Right lobe of liver (tissue), 6 donors: ENCODE measurements around the gene IPO11. TPM values are rescaled to one million over a fixed set of nuclear protein-coding genes. Genes with fewer than 3 reads are reported as not detected.
"Not testable (repeated sequence)": the region's sequence is repeated elsewhere in the genome, so short reads cannot be mapped to it uniquely, and the experiment has no call there.

ENCODE experiments used
- ATAC-seq, 4 donors: fragments of 200-7000 bp; cut with Tn5 transposase; one replicate each; pipeline ENCODE4 v1.9.1; 2020; ENCODE audit warnings: mild to moderate bottlenecking in 4 of 4, moderate library complexity in 4 of 4
- DNase-seq, 3 donors: peaks; one replicate each; pipeline ENCODE4 v3.0.0-alpha.2; 2020
- H3K27ac ChIP-seq, 3 donors: fragments of 200-600 bp; one replicate each; pipeline ENCODE4 v1.8.0; 2022
- H3K27me3 ChIP-seq, 2 donors: fragments of 200-600 bp; one replicate each; pipeline ENCODE4 v1.8.0; 2022
- H3K36me3 ChIP-seq, 4 donors: fragments of 200-600 bp; sonication (generic) in 1 of 4; one replicate each; pipeline versions ENCODE4 v1.5.1 to v1.8.0; 2017 to 2022; ENCODE audit warnings: control low read depth in 1 of 4
- H3K4me1 ChIP-seq, 4 donors: fragments of 200-600 bp; sonication (generic) in 1 of 4; one replicate each; pipeline versions ENCODE4 v1.5.1 to v1.8.0; 2017 to 2022; ENCODE audit warnings: control low read depth in 1 of 4
- H3K4me3 ChIP-seq, 3 donors: fragments of 200-600 bp; one replicate each; pipeline ENCODE4 v1.8.0; 2022
- H3K9me3 ChIP-seq, 4 donors: fragments of 200-600 bp; sonication (generic) in 1 of 4; one replicate each; pipeline versions ENCODE4 v1.5.1 to v1.8.0; 2017 to 2022; ENCODE audit warnings: control low read depth in 1 of 4
- CTCF ChIP-seq, 4 donors: fragments of 200-600 bp in 3 of 4; fragments of 450-650 bp in 1 of 4; IDR thresholded peaks; one replicate each; pipeline versions ENCODE4 v1.5.1 to v1.8.0; 2016 to 2022; ENCODE audit warnings: antibody characterized with exemption in 4 of 4, mild to moderate bottlenecking in 2 of 4
- POLR2A ChIP-seq: fragments of 450-650 bp; IDR thresholded peaks from one replicate; pipeline ENCODE4 v1.6.1; 2017; ENCODE audit warnings: antibody characterized with exemption, mild to moderate bottlenecking
- WGBS: methylation state at CpG from one replicate; pipeline ENCODE4 v1.1.6; 2018; ENCODE audit warnings: low coverage, low lambda C conversion rate; ENCODE audit not compliant: insufficient coverage; ENCODE audit errors: missing lambda C conversion rate; 5-methylcytosine and 5-hydroxymethylcytosine counted together
- intact Hi-C, 2 donors: fragments of 100-400 bp; cut with DNase I; formaldehyde crosslinking; loops; one replicate each; pipeline versions ENCODE4 v1.11.2 to v1.14.1; 2022
- total RNA-seq, 6 experiments: library from RNA; depleted of rRNA in 2 of 6; stranded (reverse); fragments of >200 nt in 2 of 6; fragmentation: NEBNext Ultra II Directional in 3 of 6; extraction: Animal tissue kit (Norgen Biotek cat#: 25700) in 3 of 6; gene quantifications; one replicate each; pipeline versions ENCODE4 v1.1.0 to v1.2.4, GENCODE V29; 2016 to 2023
- donor health status: DM: no; HTN: yes; CAD: no.
- donor health status: DM: no; HTN: no; CAD: no.
- donor health status: DM: no; HTN: no; CAD: no.
- donor health status: DM: no; HTN: yes; CAD: no.
- donor health status: DM: no; HTN: yes; CAD: no.

Gene IPO11
- total RNA-seq, 6 experiments from 2014 or later = 8.3 to 15.7 (median 13.6) TPM

- no peaks in the 10 kb centered on the region for H3K36me3 ChIP-seq
- H3K4me1 ChIP-seq = no peaks in the 10 kb centered on the region
- no peaks in the 10 kb centered on the region for H3K9me3 ChIP-seq
- ATAC-seq (no peak), DNase-seq (no peak)
- intact Hi-C loops = no loop called here
- H3K27me3 ChIP-seq = no peaks in the 10 kb centered on the region
- no peak overlapping the region for H3K4me3 ChIP-seq
- H3K27ac ChIP-seq = no peak overlapping the region
- TF ChIP-seq CTCF (IDR thresholded peaks at IDR 0.05) = no peak
- TF ChIP-seq POLR2A = no peak
- no CpG with 5 or more reads among the region's 1 CpG for WGBS
These were observed 149.3 kb downstream of the IPO11 start for GRCh38 chr5:62561896-62562295.

GRCh38 chr5:62562867-62563266 lies 150.3 kb downstream of the IPO11 start:
- H3K9me3 ChIP-seq = no peaks in the 10 kb centered on the region
- no peak for DNase-seq
- TF ChIP-seq CTCF (IDR thresholded peaks at IDR 0.05) = no peak
- no peak for TF ChIP-seq POLR2A
- H3K27me3 ChIP-seq = no peaks in the 10 kb centered on the region
- no peak overlapping the region for H3K4me3 ChIP-seq
- intact Hi-C loops = no loop called here
- no peaks in the 10 kb centered on the region for H3K4me1 ChIP-seq
- H3K27ac ChIP-seq = no peak overlapping the region
- no peaks in the 10 kb centered on the region for H3K36me3 ChIP-seq
- WGBS = 64% methylated on average over 1 of the region's 1 CpG
- no peak for ATAC-seq

GRCh38 chr5:62564101-62564500 lies 151.5 kb downstream of the IPO11 start:
- Histone ChIP-seq H3K36me3 (no peaks in the 10 kb centered on the region), H3K27ac (no peak overlapping the region), H3K4me1 (no peaks in the 10 kb centered on the region), H3K27me3 (no peaks in the 10 kb centered on the region), H3K9me3 (no peaks in the 10 kb centered on the region), H3K4me3 (no peak overlapping the region)
- 73% methylated on average over 2 of the region's 2 CpGs for WGBS
- ATAC-seq (no peak), DNase-seq (no peak)
- TF ChIP-seq CTCF (IDR thresholded peaks at IDR 0.05) = no peak
- TF ChIP-seq POLR2A = no peak
- intact Hi-C loops = no loop called here

- H3K4me1 ChIP-seq, H3K27me3 ChIP-seq, DNase-seq, intact Hi-C loops, H3K4me3 ChIP-seq, ATAC-seq, H3K36me3 ChIP-seq, H3K27ac ChIP-seq, H3K9me3 ChIP-seq: not testable (repeated sequence)
- 67% methylated on average over 3 of the region's 3 CpGs for WGBS
These were observed 153.2 kb downstream of the IPO11 start for GRCh38 chr5:62565740-62566139.

- no peaks in the 10 kb centered on the region for H3K9me3 ChIP-seq
- H3K27me3 ChIP-seq = no peaks in the 10 kb centered on the region
- intact Hi-C loops = no loop called here
- no peaks in the 10 kb centered on the region for H3K36me3 ChIP-seq
- 89% methylated on average over 4 of the region's 4 CpGs for WGBS
- DNase-seq (no peak), ATAC-seq (no peak)
- no peak overlapping the region for H3K4me3 ChIP-seq
- no peaks in the 10 kb centered on the region for H3K4me1 ChIP-seq
- no peak overlapping the region for H3K27ac ChIP-seq
- TF ChIP-seq POLR2A = no peak
- no peak for TF ChIP-seq CTCF (IDR thresholded peaks at IDR 0.05)
These were observed 155.6 kb downstream of the IPO11 start for GRCh38 chr5:62568143-62568542.
